T47D (cell line): ENCODE results near the gene SCN3B.

Source experiments
- DNase-seq, 2 experiments: peaks; one replicate each; pipeline versions ENCODE4 v3.0.0 to v3.0.0-alpha.2; 2011 to 2012; ENCODE audit warnings: low read depth in 1 of 2, low spot score in 1 of 2
- JUND ChIP-seq: IDR thresholded peaks from 2 replicates; pipeline ENCODE4 v1.6.1; 2012; ENCODE audit warnings: low read depth
- in situ Hi-C: cut with HindIII; loops from 2 replicates; pipeline ENCODE4 v1.10.0; 2016; ENCODE audit warnings: low sequenced_read_pairs, low pct_unique_long_range_greater_than_20kb

The SCN3B gene

DNA sequence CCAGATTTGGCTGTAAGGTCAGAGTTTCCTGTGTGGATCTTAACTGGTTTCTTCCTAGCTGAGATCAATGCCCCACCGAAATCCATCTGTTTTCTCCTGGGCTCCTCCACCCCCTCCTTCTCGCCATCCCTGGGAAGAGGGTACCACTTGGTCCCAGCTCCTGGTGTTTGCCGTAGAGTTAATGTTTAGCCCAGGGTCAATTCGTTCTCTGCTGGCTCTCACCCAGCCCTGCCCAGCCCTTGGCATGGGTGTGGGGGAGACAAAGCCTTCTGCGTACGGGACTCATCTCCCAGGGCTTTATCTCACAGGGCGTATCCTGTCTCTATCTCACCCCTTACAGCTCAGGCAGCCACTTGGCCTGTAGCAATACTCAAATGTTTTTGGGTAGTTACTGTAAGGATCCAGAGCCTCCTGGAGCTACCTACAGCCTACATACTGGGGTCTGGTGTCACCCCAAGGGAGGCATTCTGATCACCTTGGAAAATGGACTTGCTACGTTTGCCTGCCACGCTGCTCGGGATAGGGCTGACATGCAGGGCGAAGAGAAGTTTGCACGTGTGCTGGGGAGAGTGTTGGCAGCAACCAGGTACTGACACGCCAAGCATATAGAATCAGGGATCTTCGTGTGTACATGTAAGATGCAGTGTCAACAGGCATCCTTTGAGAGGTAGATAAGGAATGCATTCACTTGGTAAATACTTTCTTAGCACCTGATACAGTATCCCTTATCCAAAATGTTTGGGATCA lies 66.1 kb downstream of the SCN3B start:
- no peak for DNase-seq
- TF ChIP-seq JUND = no peak
- in situ Hi-C loops = no loop called here

DNA sequence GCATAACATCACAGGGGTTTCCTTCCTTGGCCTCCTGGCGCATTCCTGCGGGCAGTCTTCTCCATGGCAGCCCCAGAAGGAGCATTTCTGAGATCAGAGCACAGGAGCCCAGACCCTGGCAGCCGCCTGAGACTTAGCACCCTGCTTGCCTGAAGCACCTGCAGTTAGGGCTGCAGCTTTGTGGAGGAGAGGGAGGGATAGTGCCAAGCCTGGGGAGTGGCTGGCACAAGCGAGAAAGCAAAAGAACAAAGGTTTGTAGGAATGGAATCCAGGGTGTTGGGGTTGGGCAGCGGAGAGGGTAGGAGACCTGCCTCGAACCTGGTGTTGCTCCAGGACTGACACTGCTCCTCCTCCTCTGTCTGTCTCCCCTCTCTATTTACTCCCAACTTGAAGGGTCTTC lies 66.9 kb downstream of the SCN3B start:
- no peak for DNase-seq
- no peak for TF ChIP-seq JUND
- in situ Hi-C loops = no loop called here

DNA sequence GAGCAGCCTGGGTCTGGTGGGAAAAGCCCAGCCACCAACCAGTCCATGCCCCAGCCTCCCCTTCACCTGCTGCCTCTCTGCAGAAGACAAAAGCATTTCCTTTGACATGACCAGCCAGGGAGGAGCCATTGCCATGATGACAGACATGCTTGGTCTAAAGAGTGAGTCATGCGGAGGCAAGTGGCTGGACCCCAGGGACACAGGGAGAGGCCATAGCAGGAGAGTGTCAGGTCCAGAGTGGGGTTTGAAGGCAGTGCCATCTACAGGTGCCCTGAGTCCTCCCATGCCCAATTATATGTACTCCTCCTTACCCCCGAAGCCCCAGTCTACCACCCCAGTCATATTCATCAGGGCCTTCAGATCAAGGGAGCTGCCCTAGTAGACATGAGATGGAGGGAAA lies 67.4 kb downstream of the SCN3B start:
- TF ChIP-seq JUND = no peak
- in situ Hi-C loops = no loop called here

DNA sequence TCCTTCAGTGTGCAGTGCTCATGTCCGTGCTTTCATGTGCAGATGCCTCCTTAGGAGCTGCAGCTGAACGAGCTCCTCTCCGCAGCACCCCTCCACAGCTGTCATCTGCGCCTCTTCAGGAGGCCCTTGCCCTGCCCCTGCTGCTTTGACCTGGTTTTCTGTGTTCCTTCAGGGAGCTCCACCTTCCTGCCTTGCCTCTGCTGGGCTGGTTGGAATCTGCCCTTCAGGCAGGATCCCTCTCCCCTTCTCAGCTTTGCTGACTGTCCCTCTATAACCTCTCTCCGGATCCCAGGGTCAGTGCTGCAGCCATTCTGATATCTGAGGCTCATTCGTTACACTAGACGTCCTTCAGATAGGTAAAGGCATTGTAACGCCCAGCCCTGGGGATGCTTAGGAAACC lies 67.9 kb downstream of the SCN3B start:
- no peak for TF ChIP-seq JUND
- in situ Hi-C loops = no loop called here

More for the DNA sequence above, 67.4 kb downstream of the SCN3B start:
- no peak for DNase-seq

DNA sequence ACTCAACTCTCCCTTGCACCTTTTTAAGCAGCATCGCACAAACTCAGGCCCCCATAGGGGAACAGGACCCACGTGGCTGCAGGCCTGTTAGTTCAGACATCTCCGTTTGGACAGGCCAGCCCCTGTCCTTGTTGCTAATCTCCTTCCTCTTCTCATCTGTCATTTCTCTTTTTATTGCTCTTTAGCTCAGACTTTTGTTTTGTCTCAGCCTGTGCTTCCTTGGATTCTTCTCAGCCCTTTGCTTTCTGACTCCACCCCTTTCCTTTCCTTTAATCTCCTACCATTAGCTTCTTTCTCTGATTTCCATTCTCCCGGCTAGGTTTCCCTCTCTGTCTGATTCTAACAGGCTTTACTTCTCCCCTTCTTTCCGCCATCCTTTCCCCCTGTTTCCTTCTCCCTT lies 68.7 kb downstream of the SCN3B start:
- no peak for DNase-seq
- TF ChIP-seq JUND = no peak
- in situ Hi-C loops = no loop called here

More for the DNA sequence above, 67.9 kb downstream of the SCN3B start:
- no peak for DNase-seq

DNA sequence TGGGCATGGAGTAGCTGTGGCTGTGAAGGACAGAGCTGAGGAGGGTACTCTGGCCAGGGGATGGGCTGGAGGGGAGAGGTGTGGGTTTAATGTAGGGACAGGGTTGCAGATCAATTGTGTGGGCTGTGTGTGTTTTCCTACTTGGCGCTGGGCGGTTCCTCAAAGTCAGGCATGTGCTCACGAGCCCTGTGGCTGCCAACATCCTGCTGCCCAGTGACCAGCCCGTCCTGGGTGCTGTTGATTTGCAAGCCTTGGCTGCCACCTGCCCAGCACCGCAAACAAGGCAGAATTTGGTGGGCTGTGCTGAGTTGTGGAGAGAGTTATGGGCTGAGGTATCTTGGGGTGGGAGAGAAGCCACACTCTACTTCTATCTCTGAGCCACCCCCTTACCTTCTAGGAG lies 69.2 kb downstream of the SCN3B start:
- TF ChIP-seq JUND = no peak
- in situ Hi-C loops = no loop called here
- no peak for DNase-seq

DNA sequence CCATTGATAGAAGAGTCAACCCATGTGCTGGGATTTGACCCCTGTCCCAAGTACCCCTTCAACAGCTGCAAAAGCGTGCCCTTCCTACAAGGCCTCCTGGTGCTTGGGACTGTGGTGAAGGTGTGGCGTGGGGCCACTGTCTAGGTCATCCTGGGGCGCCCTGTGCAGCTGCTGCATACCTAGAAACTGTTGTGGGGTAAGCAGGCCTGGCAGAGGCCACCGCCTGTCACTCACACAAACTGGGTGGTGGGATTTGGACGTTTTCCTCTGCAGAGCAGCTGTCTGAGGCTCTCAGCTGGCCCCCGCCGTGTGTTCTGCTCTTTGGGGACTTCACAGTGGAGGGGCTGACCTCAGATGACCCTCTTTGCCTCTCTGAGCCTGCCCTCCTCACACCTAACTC lies 69.7 kb downstream of the SCN3B start:
- in situ Hi-C loops = no loop called here
- DNase-seq = no peak
- no peak for TF ChIP-seq JUND

DNA sequence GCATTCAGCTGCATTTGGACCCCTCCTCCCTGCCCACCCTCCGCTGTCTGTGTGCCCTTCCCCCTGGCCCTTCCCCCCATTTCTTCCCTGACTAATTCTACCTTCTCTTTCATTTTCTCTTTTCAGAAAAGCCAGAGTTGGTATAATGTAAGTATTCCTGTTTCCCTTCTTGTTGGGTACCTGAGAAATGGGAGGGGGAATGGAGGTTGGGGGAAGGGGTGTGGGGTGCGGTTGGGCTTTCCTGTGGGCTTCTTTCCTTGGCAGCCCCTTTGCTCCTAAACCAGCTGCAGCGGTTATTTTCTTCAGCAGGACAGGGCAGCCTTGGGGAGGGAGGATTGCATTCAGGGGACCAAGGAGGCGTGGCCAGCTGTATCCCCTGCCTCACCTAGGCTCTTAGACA lies 70.2 kb downstream of the SCN3B start:
- in situ Hi-C loops = no loop called here
- DNase-seq = no peak
- TF ChIP-seq JUND = no peak

DNA sequence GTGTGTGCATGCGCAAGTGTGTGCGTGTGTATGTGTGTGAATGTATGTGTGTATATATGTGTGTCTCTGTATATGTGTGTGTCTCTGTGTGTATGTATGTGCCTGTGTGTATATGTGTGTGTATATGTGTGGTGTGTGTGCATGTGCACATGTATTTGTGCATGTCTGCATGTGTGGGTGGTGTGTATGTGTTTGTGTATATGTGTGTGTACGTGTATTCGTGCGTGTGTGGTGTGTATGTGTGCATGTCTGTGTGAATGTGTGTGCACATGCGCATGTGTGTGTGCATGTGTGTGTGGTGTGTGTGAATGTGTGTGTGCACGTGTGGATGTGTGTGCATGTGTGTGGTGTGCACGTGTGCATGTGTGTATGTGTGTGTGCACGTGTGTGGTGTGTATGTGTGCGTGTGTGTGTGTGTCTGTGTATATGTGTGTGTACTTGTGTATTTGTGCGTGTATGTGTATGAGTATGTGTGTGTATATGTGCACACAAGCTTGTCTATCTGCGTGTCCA lies 71.4 kb downstream of the SCN3B start:
- TF ChIP-seq JUND = no peak
- DNase-seq = no peak
- in situ Hi-C loops = no loop called here

DNA sequence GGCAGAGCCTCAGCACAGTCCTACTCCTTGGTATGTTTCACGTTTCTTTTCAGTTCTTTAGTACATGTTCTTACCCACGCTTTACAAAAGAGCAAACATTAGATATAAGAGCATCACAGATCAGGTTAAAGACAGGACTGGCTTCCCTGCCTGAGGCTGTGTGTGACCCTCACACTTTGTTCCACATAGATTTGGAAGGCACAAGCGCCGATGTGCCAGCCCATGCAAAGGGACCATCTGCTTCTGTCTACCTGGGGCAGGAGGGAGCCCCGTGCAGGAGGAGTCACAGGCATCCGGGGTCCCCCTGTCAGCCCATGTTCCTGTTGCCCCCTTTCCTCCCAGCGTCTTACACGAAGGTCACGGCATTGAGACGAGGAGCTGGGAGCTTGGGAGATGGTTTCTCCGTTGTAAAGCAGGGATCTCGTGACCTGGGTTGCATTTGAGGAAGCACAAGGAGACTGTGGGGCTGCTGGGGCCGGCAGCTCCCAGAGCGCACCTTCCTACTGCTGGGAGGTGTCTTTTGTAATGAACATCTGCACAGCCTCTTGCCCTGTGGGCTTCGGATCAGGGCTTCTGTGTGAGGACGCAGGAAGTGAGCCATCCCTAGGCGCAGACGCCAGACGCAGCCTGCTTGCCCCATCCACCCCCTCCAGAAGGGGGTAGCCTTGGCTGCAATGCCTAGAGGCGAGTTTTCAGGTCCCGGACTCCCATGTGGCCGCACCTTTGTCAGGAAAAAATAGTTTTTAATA lies 72.6 kb downstream of the SCN3B start:
- no peak for TF ChIP-seq JUND
- DNase-seq = no peak
- in situ Hi-C loops = no loop called here

DNA sequence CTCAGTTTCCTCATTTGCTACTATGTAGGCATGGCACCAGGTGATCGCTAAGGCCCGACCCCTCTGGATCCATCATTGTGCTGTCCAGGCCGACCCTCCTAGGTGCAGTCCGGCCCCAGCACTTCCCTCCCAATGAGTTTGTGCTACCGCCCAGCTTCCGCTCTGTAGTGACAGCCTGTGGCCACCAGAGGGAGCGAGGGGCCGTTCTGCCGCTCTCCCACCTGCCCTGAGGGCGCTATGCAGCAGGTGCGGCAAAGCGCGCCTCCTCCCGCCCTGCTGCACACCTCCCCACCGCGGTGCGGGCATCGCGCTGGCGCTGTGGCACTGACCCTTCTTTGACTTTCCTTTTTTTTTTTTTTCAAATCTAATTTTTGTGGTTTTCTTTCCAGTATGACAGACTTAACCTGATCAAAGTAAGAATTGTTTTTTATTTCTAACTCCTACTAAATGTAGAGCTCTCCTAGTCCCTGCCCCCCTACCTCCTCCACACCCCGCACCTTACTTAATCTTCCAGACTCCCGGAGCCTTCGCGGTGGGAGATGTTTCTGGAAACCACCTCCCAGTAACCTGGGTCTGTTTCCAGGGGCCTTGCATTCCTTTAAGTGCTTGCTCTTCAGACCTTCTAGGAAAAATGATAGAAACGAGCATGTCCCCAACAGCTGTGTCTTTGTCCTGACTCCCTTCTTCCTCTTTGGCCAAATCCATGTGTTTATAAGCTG lies 73.7 kb downstream of the SCN3B start:
- DNase-seq = peak; percentile 92 to 98
- in situ Hi-C loops = no loop called here
- TF ChIP-seq JUND = no peak

DNA sequence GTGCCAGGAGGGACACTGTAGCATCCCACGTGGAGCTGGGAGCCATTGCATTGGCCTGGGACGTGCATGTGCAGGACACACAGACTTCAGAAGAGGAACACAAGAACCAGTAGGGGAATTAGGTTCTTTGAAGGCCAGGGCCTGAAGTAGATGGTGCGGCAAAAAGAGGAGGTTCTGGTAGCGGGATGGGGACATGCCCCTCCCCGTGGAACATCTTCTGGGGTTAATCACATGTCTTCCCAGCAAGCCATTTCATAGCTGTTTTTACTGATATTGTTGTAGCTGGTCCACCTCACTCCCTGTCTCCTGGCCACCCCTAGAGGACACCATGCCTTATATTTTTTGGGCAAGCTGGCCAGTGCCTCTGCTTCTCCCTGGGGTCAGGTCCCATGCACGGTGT lies 74.3 kb downstream of the SCN3B start:
- in situ Hi-C loops = no loop called here
- TF ChIP-seq JUND = no peak
- DNase-seq = no peak

DNA sequence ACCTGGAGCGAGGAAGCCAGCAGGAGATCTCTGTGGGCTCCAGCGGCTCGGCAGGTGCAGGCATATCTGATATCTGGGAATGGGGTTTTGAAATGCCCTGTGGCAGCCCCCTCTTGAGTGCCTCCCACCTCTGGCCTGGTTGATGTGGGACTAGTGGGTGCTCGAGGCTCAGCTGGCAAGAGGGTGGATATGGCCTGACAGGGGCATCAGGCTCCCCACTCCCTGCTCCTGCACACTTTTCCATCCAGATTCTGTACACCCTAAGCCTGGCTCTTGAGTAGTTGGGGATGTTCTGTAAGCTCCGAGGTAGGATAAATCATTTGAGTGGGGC lies 75.0 kb downstream of the SCN3B start:
- TF ChIP-seq JUND = no peak
- in situ Hi-C loops = no loop called here
- DNase-seq = no peak
